MG63 (cell line): ENCODE data around the gene ACADL. TPM values are rescaled to one million over a fixed set of nuclear protein-coding genes. Genes with fewer than 3 reads are reported as not detected.

Source experiments
- DNase-seq: peaks from one replicate; pipeline ENCODE4 v3.0.0-alpha.2; 2020
- H3K27me3 ChIP-seq: fragments of 250-450 bp; sonication (Bioruptor Pico); 2 replicates; pipeline ENCODE4 v1.5.1; 2020; ENCODE audit warnings: mild to moderate bottlenecking, moderate library complexity
- H3K36me3 ChIP-seq: fragments of 250-450 bp; sonication (Bioruptor Pico); 2 replicates; pipeline ENCODE4 v1.5.1; 2020; ENCODE audit warnings: mild to moderate bottlenecking, moderate library complexity
- H3K4me3 ChIP-seq: fragments of 250-450 bp; sonication (Bioruptor Pico); 2 replicates; pipeline ENCODE4 v1.5.1; 2020; ENCODE audit warnings: mild to moderate bottlenecking, moderate library complexity
- H3K9me3 ChIP-seq: fragments of 250-450 bp; sonication (Bioruptor Pico); 2 replicates; pipeline ENCODE4 v1.5.1; 2020; ENCODE audit warnings: mild to moderate bottlenecking, moderate library complexity
- total RNA-seq: library from RNA; depleted of rRNA; stranded (reverse); fragments of >200 nt; shearing (Covaris generic); gene quantifications from 2 replicates; pipeline ENCODE4 v1.2.3, GENCODE V29; 2014; ENCODE audit warnings: low replicate concordance; rRNA removed

Gene ACADL
- total RNA-seq, 1 experiment from 2014 or later, result not detected

GRCh38 chr2:210147614-210148013, 77.6 kb downstream of the ACADL start:
- no peaks in the 10 kb centered on the region for H3K27me3 ChIP-seq
- no peaks in the 10 kb centered on the region for H3K9me3 ChIP-seq
- no peaks in the 10 kb centered on the region for H3K36me3 ChIP-seq
- no peak for DNase-seq
- H3K4me3 ChIP-seq, result no peak overlapping the region

Other genes starting within 250 kb of the ACADL start
- 27.6 and 179 TPM in 2 replicates for gene RPE, start 222.8 kb downstream of the ACADL start, total RNA-seq
- gene KANSL1L, start 54.0 kb downstream of the ACADL start, total RNA-seq, result 1.7 and 3.5 TPM in 2 replicates
- gene MYL1, start 89.7 kb upstream of the ACADL start, total RNA-seq, result not detected in 2 replicates